NCI-H526 (cell line): ENCODE data around the gene TPD52L1.

Source experiments
- DNase-seq, 2 experiments: peaks; one replicate each; lab custom pipeline; 2025; lab: John Stamatoyannopoulos, UW

The TPD52L1 gene

DNA sequence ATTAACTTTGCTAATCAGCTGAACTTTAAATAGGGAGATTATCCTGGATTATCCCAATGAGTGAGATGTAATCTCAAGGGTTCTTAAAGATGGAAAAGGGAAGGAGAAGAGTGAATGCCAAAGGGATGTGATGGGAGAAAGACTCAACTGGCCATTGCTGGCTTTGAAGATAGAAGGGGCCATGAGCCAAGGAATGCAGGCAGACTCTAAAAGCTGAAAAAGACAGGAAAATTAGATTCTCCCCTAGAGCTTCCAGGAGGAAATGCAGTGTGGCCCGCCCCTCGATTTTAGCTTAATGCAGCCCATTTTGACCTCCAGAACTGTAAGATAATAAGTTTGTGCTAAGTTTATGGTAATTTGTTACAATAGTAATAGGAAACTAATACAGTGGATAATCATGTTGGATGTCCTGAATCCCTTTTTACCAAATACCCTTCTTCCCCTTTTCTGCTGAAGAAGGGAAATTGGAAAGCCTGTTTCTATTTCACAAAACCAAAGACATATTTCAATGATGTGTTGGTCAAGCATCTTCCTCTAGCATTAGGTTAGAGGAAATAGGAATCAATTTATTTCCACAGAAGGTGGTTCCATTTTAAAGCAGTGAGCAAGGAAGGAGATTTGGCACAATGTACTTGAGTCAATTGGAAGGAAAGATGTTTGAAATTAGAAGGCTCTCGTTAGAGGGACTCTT lies 151.5 kb downstream of the TPD52L1 start:
- DNase-seq = no peak

DNA sequence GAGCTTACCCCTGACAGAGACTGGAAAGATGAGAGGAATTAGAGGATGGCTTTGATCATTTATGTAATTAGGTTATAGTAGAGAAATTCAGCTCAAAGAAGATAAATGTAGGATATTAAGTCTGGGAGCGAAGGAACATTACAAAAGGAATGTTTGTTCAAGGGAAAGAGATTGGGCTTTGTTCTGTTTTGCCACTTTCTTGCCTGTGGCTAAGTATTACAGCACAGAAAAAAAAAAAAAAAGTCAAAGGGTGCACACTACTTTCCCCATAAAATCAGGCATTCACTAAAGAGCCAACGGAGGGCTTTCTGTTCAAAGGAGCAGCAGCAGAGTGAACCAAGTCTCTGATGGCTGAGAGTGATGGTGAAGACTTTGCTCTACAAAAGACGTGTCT lies 153.2 kb downstream of the TPD52L1 start:
- no peak for DNase-seq

DNA sequence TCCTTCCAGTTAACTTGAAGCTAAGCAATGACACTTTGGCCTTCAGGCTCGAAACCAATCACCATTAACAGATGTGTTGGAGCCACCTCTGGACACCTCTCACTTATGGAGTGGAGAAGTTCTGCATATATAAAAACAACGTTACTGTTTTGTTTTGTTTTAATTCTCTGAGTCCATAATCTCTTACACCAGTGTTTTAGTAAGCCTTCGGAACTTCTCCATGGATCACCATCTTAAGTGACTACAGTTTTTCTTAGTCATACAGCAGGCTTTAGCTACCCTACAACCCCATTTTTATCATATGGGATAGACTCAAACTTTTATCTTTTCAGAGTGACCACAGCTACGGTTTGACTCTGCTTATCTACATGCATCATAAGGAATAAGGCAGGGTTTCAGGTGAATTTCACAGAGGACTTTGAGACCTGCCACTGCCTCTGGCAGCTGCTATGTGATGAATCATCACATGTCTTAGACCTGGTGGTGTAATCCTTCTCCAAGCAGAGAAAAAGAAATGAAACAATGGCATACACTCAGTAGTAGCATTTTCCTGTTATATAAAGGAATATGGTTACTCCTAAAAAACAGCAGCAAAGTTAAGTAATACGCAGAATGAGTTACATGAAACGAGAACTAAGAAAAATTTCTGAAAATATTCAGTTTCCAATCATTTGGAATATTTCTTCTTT lies 153.7 kb downstream of the TPD52L1 start:
- no peak for DNase-seq

GRCh38 chr6:125307964-125308615 lies 154.5 kb downstream of the TPD52L1 start:
- DNase-seq = no peak

DNA sequence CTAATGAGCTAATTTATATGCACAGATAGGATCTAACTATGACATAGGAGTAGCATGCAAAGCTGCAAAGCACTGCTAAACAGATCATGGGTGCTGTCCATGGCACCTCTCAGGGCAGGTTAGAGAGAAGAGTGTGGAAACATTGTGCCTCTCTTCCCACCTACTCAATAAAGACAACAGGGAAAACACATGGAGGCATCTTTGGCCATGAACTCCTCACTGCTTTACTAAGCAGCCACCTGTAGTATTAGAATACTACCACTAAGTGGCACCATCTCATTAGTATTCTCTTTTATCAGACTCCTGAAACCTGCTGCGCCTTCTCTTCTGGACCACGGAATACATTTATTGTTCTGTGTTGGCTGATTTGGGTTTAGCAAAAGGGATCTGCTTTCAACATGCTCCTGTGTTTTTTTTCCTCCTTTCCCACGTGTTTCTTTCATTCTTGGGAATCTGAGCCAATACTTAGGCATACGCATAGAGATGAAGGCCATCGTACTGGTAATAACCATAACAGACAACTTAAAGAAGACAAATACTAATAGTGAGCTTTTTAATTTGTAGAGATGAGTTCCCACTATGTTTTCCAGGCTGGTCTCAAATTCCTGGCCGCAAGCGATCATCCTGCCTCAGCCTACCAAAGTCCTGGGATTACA lies 157.5 kb downstream of the TPD52L1 start:
- peak; percentile 50 to 79 for DNase-seq

GRCh38 chr6:125312478-125312877 lies 158.9 kb downstream of the TPD52L1 start:
- no peak for DNase-seq

DNA sequence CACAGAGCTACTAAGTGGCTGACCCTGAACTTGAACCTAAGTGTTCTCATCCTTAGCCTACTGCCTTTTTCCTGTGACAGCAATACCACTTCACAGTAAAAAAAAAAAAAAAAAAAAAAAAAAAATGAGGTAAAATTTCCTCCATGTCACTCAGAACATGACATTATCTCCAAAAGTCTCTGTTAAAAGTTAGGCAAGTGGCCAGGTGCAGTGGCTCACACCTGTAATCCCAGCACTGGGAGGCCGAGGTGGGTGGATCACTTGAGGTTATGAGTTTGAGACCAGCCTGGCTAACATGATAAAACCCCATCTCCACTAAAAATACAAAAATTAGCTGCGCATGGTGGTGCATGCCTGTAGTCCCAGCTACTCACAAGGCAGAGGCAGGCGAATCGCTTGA lies 159.4 kb downstream of the TPD52L1 start:
- no peak for DNase-seq
